ENCODE measurements around the gene SCYGR2. TPM values are rescaled to one million over a fixed set of nuclear protein-coding genes. Genes with fewer than 3 reads are reported as not detected.

SCYGR2 gene
- total RNA-seq, 4 donors from 2014 or later, result not detected

GRCh38 chr2:227614246-227614645, 15.6 kb downstream of the SCYGR2 start:
- Histone ChIP-seq H3K9me3 (no peaks in the 10 kb centered on the region), H3K27me3 (peaks cover 3% of the 10 kb centered on the region), H3K36me3 (no peaks in the 10 kb centered on the region), H3K27ac (no peak overlapping the region), H3K4me1 (no peaks in the 10 kb centered on the region), H3K4me3 (no peak overlapping the region)
- no peak for ATAC-seq
- TF ChIP-seq EP300 (IDR thresholded peaks at IDR 0.05) (no peak), POLR2A (IDR thresholded peaks at IDR 0.05) (no peak), CTCF (IDR thresholded peaks at IDR 0.05) (no peak), POLR2AphosphoS5 (IDR thresholded peaks at IDR 0.05) (no peak)
- WGBS, 2 donors (ENCODE audit: low coverage in 1 of 2), result 50 to 80% methylated on average over 1 of the region's 4 CpGs

GRCh38 chr2:227614740-227615139, 16.0 kb downstream of the SCYGR2 start, which contains the start of gene SCYGR3:
Gene SCYGR3 (minus strand): TSS chr2:227614840. CDS start chr2:227614840, 0 bp downstream.
- Histone ChIP-seq H3K27me3 (peaks cover 3% of the 10 kb centered on the region), H3K4me1 (no peaks in the 10 kb centered on the region), H3K4me3 (no peak within 1 kb of the TSS), H3K36me3 (no peaks in the 10 kb centered on the region), H3K27ac (no peak within 1 kb of the TSS), H3K9me3 (no peaks in the 10 kb centered on the region)
- TF ChIP-seq POLR2A (IDR thresholded peaks at IDR 0.05) (no peak), EP300 (IDR thresholded peaks at IDR 0.05) (no peak), CTCF (IDR thresholded peaks at IDR 0.05) (no peak), POLR2AphosphoS5 (IDR thresholded peaks at IDR 0.05) (no peak)
- no peak for ATAC-seq
- 71% methylated on average over 1 of the region's 4 CpGs; no CpG with 5 or more reads in 1 of the 2 donors for WGBS, 2 donors (ENCODE audit: low coverage in 1 of 2)

- Histone ChIP-seq H3K27ac (no peak overlapping the region), H3K36me3 (no peaks in the 10 kb centered on the region), H3K4me3 (no peak overlapping the region), H3K27me3 (peaks cover 3% of the 10 kb centered on the region), H3K4me1 (no peaks in the 10 kb centered on the region), H3K9me3 (no peaks in the 10 kb centered on the region)
- no peak for ATAC-seq
- TF ChIP-seq EP300 (IDR thresholded peaks at IDR 0.05) (no peak), CTCF (IDR thresholded peaks at IDR 0.05) (no peak), POLR2AphosphoS5 (IDR thresholded peaks at IDR 0.05) (no peak), POLR2A (IDR thresholded peaks at IDR 0.05) (no peak)
- WGBS, 2 donors (ENCODE audit: low coverage in 1 of 2), result 60 to 82% methylated on average over 1 to 4 of the region's 4 CpGs
Measured at GRCh38 chr2:227615181-227615580, 16.5 kb downstream of the SCYGR2 start.

- Histone ChIP-seq H3K27ac (no peak overlapping the region), H3K27me3 (peaks cover 3% of the 10 kb centered on the region), H3K4me1 (no peaks in the 10 kb centered on the region), H3K9me3 (no peaks in the 10 kb centered on the region), H3K36me3 (no peaks in the 10 kb centered on the region), H3K4me3 (no peak overlapping the region)
- WGBS, 2 donors (ENCODE audit: low coverage in 1 of 2), result 51 to 80% methylated on average over 1 to 5 of the region's 5 CpGs
- TF ChIP-seq CTCF (IDR thresholded peaks at IDR 0.05) (no peak), POLR2AphosphoS5 (IDR thresholded peaks at IDR 0.05) (no peak), EP300 (IDR thresholded peaks at IDR 0.05) (no peak), POLR2A (IDR thresholded peaks at IDR 0.05) (no peak)
- ATAC-seq, result no peak
Measured at GRCh38 chr2:227615906-227616305, 17.2 kb downstream of the SCYGR2 start.

GRCh38 chr2:227616631-227617030, 17.9 kb downstream of the SCYGR2 start:
- Histone ChIP-seq H3K27ac (no peak overlapping the region), H3K36me3 (no peaks in the 10 kb centered on the region), H3K9me3 (no peaks in the 10 kb centered on the region), H3K4me3 (no peak overlapping the region), H3K4me1 (no peaks in the 10 kb centered on the region), H3K27me3 (peaks cover 3% of the 10 kb centered on the region)
- WGBS, 2 donors (ENCODE audit: low coverage in 1 of 2), result 28 to 44% methylated on average over 4 of the region's 4 CpGs
- no peak for ATAC-seq
- TF ChIP-seq CTCF (IDR thresholded peaks at IDR 0.05), result no peak
- no peak for TF ChIP-seq POLR2AphosphoS5 (IDR thresholded peaks at IDR 0.05)
- no peak for TF ChIP-seq EP300 (IDR thresholded peaks at IDR 0.05)
- TF ChIP-seq POLR2A (IDR thresholded peaks at IDR 0.05), result no peak

Measured in gastroesophageal sphincter (tissue), 4 donors.